NB4 (cell line): ENCODE data around the gene LAMA5.

Experiments
- POLR2A ChIP-seq: IDR thresholded peaks from 2 replicates; pipeline ENCODE4 v1.6.1; 2011; ENCODE audit warnings: mild to moderate bottlenecking; ENCODE audit not compliant: insufficient read length; ENCODE audit errors: extremely low read depth
- TF ChIP-seq, protein P1 (sequence below): IDR thresholded peaks from one replicate; pipeline ENCODE4 v1.5.1; 2012; ENCODE audit warnings: low read depth, low read length

- no peak for TF ChIP-seq POLR2A
- TF ChIP-seq, protein P1, sequence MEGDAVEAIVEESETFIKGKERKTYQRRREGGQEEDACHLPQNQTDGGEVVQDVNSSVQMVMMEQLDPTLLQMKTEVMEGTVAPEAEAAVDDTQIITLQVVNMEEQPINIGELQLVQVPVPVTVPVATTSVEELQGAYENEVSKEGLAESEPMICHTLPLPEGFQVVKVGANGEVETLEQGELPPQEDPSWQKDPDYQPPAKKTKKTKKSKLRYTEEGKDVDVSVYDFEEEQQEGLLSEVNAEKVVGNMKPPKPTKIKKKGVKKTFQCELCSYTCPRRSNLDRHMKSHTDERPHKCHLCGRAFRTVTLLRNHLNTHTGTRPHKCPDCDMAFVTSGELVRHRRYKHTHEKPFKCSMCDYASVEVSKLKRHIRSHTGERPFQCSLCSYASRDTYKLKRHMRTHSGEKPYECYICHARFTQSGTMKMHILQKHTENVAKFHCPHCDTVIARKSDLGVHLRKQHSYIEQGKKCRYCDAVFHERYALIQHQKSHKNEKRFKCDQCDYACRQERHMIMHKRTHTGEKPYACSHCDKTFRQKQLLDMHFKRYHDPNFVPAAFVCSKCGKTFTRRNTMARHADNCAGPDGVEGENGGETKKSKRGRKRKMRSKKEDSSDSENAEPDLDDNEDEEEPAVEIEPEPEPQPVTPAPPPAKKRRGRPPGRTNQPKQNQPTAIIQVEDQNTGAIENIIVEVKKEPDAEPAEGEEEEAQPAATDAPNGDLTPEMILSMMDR = no peak
Measured at GRCh38 chr20:62306414-62307187, 60.5 kb downstream of the LAMA5 start.
